ENCODE results near the gene BOLL.

GRCh38 chr2:197800091-197800490 lies 15.0 kb upstream of the BOLL start:
- no peak for TF ChIP-seq CTCF (IDR thresholded peaks at IDR 0.05)
- TF ChIP-seq HMGXB4 (CRISPR knock-in tag; IDR thresholded peaks at IDR 0.05; ENCODE audit: borderline replicate concordance), result no peak

Measured in A549 (cell line).